HG03439 (cell line): ENCODE data around the gene OSR1.

Source experiments
- ATAC-seq: cut with Tn5 transposase; IDR thresholded peaks from one replicate; pipeline ENCODE4 v1.9.1; 2021; ENCODE audit warnings: mild to moderate bottlenecking, moderate library complexity; ENCODE audit not compliant: unreplicated experiment

OSR1 gene

DNA sequence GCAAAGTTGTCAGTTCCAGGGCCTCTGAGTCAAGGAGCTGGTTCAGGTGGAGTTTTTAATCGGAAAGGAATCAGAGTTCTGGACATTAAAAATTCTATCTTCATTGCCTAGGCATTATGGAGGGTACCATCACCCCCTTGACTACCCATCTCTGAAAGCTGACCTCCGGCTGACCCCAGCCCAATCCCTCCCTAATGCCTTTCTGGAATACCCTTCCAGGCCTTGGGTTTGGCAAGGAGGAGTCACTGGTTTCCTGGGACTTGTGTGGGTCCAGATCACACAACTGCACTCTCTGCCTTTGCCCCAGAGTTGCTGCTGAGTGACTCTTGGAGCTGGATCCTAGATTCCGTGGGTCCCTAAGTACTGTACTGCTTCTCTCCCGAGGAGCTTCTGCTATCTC is 1.0 kb upstream of the OSR1 start:
- ATAC-seq: no peak

DNA sequence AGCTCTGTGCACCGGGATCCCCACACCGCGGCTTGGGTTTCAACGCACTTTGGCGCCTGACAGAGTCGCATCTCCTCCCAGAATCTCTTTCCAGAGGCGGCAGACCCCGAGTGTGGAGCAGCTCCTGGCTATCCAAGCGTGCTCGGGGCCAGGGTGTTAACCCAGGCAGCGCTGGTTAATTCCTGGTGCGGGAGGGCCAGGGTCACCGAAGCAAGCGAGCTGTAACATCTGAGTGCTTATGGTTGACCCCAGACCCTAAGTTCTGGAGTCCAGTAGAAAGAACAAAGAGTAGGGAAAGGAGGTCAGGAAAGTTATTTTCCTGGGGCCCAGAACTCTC is 566 bp upstream of the OSR1 start:
- ATAC-seq: no peak

DNA sequence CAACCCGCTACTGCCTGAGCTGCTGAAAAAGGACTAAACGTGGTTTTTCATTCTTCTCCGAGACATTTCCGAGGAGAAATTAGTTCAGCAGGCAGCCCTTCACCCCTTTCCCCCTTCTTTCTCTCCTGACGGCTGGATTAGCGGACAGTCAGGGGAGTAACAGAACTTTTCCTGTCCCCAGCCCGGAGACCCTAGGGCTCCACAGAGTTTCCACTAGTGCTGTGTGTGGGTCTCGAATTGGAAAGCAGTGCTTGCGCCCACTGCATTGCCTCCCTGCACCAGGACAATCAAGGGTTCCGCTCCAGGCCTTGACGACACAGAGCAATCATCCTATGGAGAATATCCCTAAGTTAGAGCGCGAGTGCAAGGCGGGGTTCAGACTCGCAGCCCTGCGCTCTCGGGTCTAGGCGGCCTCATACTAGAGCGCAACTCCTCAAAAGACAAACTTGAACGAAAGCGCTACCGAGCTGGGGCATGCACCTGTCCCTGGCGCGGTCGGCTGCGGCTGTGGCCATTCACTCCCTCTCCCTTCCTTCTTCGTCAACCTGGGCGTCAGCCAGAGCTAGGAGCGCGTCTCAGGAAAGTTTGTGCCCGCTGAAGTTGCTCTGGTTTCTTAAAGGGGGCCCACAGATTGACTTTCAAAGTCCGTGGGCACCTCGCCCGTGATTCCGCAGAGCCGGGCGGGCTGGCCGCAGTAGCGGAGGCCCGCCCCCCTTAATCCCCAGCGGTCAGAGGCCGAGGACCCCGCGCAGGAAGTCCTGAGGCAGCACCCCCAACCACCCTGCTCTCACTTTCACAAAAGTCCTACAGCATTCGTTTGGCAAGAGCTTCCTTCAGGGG is 801 bp downstream of the OSR1 start:
- ATAC-seq: no peak

DNA sequence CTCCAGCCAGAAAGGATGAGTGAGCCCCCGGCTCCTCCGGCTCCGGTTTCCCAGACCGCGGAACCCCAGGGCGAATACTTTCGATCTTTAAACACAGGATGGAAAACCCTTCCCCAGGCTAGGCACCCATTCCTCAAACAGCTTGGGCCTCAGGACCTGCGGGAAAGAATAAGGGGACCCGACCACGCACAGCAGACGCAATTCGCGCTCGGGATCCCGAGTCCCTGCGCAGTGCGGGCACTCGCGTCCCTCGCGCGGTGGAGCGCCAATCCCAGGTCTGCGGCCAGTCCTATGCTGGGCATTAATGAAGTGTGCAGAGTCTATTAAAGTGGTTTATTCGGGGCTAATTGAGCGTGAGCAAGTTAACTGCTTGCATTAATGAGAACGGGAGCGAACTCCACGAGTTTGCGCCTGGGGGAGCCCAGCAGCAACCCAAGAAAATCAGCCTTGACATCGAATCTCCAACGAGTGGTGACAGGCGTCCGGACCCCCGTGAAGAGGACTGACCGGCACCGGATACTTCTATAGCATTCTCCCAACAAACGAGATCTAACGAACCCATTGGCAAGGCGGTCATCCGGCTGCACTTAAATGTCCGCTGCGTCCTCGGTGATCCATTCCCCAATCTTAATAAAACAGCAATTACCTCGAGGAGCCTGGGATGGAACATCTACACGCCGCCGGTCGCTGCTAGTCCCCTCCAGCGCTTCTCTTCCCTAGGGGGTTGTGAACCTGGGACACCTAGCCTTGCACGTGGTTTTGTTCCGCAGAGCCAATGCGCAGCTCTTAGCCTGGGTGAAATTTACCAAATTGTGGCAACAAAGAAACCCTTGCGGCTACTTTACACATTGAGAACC is 1.6 kb downstream of the OSR1 start:
- ATAC-seq: no peak

DNA sequence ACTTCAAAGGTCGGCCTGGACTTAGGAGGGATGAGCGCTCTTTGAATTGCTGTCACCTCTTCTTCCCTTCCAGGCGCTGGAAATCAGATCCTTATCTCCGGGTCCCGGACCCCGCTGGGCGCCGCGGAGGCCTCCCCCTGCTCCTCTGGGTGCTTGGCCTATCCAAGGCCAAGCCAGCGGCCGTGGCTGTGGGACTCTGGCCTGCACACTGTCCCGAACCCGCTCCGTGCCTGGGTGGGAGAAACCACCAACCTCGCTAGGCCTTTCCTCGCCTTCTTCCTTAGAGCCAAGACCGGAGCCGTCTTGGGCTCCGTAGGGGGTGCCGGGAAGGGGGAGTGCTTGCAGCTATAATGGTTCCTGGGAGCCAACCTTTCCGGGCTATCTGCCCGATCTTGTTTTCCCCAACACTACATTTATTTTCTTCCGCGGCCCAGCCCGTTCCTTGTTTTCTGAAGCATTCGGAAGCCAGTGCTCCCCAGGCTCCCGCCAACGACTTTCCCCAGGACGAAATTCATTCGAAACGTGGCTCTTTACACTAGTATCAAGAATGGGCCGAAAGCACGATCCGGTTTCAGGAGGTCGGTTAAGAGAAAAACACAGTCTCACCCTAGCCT is 2.4 kb downstream of the OSR1 start:
- ATAC-seq: no peak

DNA sequence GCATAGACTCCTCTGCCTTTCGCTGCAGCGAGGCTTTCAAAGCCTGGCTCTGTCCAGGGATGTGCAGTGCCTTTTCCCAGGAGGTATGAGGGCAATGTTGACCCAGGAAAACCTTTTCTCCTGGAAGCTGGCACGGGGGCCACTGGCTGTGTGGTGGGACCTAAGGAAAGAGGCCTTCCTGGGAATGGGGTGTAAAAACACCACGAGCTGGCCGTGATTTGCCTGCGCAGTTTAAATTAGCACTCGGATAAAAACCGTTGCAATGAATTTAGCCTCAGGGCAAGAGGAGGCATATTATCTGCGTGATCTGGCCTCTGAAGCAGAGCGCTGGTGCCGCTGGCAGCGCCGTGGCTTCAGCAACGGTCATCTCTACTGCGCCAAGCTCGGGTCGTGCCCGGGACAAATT is 3.0 kb downstream of the OSR1 start:
- no peak for ATAC-seq

DNA sequence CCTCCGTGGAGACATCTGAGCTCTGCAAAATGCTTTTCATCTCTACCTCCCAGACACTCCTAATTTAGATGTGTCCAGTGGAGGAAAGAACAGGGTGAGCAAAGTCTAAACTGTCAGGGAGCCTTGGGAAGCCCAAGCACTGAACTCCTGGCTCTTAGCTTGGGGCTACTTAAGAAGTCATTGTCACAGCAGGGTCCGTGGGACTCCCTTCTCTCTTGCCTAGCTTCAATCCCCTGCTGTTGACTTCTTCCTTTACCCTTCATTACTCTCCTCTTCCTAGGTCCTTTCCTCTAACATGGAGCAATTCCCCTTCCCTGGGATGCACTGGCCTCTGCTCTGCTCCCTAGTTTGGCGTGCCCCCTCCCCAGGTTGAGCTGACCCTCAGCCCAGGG is 3.4 kb downstream of the OSR1 start:
- ATAC-seq: no peak

DNA sequence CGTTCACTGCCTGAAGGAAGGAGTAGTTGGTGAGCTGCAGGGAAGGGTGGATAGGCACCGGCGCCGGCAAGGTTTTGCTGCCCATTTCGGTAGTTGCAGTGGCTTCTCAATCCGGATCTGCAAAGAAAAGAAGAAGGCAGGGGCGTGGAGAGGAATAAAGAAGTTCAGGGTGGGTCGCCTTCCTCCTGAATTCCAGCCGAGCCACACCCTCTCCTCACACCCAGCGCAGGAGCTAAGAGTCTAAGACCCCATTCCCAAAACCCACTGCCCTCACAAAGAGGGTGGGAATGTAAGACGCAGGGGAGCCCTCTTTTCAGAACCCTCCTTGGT is 4.7 kb downstream of the OSR1 start:
- no peak for ATAC-seq

DNA sequence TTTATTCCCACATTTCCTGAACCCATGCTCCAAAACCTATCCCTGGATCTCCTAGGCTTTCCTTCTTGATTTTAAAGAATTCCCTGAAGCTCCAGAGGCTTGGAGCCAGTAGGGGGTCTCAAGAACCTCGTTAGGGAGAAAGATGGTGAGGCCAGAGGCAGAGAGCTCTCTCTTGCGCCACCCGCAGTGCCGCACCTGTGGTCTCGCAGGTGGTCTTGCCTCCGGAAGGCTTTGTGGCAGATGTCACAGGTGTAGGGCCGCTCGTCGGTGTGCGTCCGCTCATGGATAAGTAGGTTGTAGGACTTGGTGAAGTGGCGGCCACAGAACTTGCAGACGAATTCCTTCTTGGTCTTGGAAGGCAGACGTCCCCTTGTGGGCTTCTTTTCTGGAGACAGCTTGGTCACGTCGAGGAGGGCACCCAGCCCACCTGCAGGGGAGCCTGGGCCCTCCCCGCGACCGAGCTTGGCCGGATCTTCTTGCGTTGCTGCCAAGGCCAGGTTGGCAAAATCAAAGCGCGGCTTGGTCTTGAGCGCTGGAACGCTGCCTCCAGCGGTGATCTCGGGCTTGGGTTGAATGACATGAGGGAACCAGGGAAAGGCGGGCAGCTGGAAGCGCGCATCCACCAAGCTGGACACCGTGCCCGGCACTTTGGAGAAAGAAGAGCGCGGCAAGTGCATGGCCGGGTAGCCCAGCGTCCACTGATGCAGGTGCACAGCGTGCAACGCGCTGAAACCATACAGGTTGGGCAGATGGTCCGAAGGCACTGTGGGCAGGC is 5.3 kb downstream of the OSR1 start:
- no peak for ATAC-seq

GRCh38 chr2:19351899-19352697 is 6.3 kb downstream of the OSR1 start:
- no peak for ATAC-seq

DNA sequence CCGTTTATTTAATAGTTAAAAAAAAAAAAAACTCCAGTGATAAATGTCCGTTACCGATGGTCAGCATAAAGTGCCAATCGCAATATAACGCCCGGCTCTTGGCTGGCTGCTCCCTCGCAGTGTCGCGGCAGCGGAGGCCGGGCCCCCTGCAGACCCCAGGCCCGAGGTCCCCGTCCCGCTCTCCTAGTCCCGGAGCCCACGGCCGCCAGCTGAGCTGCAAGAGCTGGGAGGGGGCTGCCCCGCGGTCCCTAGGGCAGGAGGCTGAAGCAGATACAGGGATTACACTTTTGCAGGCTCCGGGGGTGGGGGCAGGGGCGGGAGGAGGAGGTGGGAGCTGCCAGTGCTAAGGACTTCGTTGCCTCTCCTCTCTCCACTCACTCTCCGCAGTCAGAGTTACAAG is 6.9 kb downstream of the OSR1 start:
- no peak for ATAC-seq

DNA sequence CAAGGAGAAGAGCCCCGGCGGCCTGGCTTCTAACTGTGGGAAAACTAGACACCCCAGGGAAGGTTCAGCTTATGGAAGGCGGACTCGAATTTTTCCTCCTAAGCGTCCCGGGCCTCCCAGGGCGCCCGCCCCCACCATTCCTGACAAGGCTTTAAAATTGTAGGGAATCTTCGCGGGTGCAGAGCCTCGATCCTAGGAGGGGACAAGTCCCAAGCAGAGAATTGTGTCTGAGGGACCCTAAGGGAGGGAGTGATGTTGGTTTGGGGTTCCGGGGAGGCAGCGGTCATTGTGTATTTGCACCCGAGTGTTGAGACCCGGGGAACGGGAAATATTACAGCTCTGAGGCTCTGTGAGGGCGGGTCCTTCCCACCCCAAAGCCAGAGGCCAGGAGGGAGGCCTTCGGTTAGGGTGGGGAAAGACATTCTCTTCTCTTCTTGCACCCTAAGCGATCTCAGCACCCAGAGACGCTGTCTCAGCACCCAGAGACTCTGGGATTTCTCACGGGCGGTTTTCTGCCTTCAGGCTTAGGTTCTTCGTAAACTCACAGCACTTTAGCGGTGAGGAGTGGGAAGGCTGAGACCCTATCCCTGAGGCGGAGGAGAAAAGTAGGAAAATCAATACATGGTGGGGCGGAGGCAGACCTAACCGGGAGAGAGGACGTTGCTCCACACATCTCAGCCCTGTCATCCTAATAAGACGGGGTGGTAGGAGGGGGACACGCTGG is 7.6 kb downstream of the OSR1 start:
- ATAC-seq: no peak

GRCh38 chr2:19349911-19350677 is 8.3 kb downstream of the OSR1 start:
- no peak for ATAC-seq

- no peak for ATAC-seq
Observed at GRCh38 chr2:19348692-19349091, 9.7 kb downstream of the OSR1 start.

DNA sequence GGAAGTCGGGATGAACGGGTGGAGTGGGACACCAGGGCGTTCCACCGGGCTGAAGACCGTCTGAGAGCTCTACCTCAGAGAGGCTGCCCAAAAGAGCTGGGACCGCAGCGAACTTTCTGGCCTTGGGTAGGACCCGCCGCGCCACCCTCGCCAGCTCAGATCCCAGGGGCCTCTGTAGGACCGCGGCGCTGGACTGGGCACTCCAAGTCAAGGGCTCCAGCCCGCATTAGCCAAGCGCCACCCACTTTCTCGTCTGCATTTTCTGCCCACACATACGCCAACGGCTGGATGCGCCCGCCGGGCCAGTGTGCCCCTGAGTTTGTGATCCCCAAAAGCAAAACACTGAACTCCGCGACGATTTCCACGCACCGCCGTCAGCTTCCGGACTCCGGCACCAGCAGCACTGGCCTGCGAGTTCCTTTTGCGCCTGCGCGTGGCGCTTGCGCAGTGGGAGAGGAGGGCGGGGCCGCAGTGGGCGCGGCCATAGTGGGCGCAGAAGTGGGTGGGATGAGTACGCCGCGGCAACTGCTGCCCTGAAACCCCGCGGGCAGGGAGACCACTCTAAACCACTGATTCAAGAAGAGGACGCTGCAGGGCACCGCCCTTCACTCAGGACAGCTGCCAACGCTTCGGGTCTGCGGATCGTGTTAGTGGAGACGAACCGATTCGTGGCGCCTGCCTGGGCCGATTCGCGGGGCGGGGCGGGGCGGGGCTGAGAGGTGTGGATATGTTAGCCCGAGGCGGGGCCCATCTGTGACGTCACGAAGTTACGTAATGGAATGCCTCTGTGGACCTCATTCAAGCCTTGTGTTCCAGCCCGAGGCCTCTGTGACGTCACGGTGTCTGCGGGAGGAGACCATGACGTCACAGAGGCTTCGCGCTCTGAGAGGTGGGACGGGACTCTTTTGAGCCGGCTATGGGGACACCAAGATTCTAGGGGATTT is 10.5 kb downstream of the OSR1 start:
- peak; percentile 97 for ATAC-seq

GRCh38 chr2:19346983-19347618 is 11.3 kb downstream of the OSR1 start:
- ATAC-seq: no peak

- ATAC-seq: no peak
Observed at GRCh38 chr2:19337742-19338141, 20.7 kb downstream of the OSR1 start.
